Activated T-helper 9 cell treated with anti-CD3 and anti-CD28 coated beads, Interleukin-2, amount 50 U/mL, for 16 hours (primary cell): Measurements from ENCODE around the gene RINL.
"Not testable (repeated sequence)": the region's sequence is repeated elsewhere in the genome, so short reads cannot be mapped to it uniquely, and the experiment has no call there.

Experiments used
- DNase-seq: peaks from one replicate; pipeline ENCODE4 v3.0.0-alpha.2; 2020; ENCODE audit warnings: low read depth

Gene RINL

DNA sequence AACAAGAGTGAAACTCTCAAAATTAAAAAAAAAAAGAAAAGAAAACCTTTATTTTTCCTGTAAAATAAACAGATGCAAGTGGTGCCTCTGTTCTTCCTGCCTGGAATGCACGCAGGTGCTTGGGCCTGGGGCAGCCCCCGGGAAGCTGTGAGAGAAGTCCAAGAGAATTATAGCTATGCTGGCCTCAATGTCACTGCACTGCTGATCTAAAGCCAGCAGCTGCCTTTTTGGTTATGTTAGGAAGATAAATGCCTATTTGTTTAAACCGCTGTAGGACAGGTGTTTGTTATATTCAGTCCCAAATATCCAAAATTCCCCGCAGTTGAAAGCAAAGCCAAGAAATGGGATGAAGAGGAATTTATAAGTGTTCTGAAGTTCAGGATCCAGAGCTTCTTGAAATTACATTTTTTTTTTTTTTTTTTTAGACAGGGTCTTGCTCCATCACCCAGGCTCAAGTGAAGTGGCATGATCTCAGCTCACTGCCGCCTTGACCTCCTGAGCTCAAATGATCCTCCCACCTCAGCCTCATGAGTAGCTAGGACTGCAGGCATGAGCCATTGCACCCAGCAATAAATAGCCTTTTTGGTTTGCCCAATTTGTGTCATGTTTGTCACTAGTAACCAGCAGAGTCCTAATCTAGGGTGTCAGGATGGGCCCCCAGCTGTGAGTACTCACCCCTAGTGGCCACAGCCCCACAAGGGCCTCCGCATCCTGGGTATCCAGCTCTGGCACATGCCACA is 2.2 kb downstream of the RINL start:
- no peak for DNase-seq

DNA sequence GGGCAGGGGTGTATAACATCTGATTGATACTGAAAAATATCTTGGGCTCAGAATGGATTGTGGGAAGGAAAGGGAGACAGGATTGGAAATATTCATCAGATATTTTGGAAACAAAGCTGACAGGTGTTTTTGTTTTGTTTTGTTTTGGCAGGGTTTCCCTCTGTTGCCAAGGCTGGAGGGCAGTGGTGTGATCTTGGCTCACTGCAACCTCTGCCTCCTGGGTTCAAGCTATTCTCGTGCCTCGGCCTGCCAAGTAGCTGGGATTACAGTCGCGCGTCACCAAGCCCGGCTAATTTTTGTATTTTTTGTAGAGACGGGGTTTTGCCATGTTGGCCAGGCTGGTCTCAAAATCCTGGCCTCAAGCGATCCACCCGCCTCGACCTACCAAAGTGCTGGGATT is 4.7 kb downstream of the RINL start:
- DNase-seq, result not testable (repeated sequence)

DNA sequence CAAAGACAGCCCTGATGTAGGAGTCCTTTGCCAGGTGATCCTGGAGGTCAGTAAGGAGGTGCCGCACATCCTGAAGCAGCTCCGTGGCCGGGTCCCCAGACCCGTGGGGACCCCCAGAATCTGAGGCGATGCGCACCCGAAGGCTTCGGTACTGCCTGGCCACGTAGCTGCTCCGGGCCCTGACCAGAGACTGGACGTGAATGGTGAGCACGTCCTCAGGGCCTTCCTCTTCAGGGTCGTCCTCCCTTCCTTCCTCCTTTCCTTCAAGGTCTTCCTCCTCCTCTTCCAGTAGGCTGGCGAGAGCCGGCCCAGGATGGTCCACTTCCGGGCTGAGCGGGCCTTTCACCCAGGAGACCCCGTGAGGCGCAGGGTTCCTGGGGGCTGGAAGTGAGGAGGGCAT is 7.5 kb downstream of the RINL start:
- DNase-seq, result no peak

DNA sequence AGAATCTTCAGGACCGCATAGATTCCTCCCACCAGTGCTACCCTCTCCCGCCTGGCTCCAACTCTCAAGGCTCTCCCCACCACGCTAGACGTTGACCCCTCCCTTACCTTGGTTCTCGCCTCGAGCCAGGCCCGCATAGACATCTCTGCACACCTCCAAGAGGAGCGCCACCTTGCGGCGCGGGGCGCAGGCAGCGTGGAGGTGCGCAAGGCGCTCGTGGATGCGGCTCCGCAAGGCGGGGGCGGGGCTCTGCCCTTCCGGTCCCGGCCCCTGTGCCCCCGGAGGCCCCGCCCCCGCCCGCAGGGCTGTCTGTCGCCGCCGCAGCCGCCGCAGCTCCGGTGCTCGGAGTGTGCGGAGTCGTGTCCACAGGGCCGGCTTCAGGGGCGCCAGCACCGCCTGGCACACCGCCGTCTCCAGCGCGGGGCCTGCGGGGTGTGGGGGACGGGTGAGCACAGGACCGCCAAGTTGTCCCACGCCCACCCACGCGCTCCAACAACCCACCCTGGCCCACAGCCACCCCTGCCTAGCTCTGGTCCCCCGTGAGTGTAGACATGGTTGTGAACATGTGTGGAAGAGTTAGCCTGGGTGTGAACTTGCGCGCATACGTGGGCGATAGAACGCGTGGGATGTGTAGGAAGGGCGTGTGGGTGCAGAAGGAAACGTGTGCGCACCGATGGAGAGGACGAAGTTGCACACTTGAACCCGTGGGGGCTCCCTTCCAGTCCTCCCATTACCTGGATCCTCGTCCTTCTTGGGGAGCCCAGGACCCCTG is 8.1 kb downstream of the RINL start:
- peak; percentile 90 for DNase-seq

DNA sequence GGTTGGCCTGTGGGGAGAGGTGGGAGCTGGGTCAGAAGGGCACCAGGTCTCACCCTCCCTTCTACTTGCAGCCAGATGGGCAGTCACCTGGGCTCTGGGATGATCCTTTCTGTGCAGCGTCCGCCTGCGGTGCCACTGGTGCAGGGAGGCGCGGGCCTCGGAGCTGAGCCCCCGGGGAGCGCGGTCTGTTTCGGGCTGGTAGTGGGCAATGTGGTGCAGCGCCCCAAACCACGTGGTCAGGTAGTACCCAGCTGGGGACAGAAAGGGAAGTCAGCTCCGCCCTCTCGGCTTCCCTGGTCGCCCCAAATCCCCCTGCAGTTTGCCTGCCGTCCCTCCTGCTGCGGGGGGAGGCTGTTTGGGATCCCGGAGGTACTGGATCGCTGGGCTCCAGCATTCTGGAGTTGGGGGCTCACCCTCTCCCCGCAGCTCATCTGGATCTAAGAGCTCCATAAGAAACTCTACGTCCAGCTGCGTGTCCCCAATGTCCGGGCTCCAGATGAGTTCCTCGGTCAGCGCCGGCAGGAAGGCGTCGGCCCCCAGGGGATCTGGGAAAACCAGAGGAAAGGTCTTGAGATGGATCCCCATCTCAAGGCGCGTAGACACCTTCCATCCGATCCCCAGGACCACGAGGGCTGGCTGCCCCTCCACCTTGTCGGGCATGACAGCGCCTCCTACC is 8.8 kb downstream of the RINL start:
- no peak for DNase-seq

DNA sequence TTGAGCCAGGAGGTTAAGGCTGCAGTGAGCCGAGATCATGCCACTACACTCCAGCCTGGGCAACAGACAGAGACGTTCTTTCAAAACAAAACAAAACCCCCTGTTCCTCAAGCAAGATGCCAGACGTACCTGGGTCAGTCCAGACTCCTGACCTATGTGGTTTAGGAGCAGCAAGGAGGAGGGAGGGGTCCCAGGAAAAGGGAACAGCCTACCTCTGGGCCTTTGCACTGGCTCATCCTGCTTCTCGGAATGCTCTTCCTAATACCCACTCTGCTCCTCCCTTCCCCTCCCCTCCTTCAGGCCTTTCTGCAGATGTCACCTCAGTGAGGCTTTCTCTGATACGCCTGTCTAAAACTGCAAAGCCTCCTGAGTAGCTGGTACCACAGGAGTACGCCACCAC is 9.5 kb downstream of the RINL start:
- no peak for DNase-seq

DNA sequence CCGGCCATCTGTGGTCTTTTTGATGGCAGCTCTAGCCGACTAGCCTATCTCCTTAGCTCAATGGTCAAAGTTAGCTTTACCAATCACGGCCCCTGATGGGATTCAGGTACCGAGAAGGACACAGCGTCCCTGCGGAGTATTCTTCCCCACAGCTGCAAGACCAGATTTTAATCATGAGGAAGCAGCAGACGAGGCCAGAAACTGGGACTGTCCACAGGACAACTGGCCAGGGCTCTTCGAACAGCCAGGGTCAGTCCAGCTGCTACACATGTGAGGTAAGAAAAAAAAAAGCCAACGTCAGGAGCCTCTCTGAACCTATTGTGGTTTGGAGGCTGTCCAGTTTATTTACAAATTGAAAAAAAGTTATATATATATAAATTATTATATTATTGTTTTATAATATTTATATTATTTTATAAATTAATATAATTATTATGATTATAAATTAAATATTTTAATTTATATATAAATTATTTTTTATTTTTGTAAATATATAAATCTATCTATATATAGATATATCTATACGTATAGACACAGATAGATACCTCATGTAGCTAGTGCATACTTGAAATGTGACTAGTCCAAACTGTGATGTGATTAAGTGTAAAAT is 10.8 kb downstream of the RINL start:
- DNase-seq, result no peak

DNA sequence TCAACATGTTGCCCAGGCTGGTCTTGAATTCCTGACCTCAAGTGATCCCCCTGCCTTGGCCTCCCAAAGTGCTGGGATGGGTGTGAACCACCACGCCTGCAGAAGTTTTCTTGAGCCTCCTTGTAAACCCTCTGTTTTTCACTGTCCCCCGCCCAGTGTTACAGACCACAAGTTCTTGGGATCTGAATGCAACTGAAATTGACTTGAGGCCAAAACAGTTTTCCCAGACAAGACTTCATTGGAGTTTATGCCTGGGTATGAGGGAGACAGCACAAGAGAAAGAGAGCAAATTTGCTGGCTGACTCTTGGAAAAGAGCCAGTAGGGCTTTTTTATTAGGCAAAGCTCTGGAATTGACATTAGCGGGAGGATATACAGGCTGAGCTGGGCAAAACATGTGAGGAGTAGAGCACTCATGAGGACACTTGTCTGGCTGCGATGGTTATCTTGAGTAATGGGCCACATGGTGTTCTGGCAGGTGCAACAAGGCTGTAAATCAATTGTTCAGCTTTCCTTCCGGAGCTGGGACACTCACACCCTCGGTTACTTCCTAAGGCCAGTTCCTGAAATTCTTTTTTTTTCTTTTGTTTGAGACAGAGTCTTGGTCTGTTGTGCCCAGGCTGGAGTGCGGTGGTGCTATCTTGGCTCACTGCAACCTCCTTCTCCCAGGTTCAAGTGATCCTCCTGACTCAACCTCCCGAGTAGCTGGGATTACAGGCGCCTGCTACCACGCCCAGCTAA is 15.6 kb downstream of the RINL start:
- DNase-seq, result no peak

DNA sequence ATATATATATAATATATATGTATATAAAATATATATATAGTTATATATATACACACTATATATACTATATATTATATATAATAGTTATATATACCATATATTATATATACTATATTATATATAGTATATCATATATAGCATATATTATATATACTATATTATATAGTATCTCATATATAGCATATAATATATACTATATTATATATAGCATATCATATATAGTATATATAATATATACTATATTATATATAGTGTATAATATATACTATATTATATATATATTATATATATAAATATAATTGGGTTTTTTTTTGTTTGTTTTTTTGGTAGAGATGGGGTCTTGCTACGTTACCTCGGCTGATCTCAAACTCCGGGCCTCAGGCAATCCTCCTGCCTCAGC is 16.7 kb downstream of the RINL start:
- DNase-seq, result no peak

DNA sequence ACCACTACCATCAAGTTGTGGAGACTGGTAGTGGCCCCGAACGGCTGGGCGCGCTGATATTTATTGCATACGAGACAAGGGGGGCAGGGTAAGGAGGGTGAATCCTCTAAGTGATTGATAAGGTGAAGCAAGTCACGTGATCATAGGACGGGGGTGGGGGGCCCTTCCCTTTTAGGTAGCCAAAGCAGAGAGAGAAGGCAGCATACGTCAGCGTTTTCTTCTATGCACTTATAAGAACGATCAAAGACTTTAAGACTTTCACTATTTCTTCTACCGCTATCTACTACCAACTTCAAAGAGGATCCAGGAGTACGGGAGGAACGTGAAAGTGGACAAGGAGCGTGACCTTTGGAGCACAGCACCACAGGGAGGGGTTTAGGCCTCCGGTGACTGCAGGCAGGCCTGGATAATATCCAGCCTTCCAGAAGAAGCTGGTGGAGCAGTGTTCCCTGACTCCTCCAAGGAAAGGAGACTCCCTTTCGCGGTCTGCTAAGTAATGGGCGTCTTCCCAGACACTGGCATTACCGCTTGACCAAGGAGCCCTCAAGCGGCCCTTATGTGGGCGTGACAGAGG is 18.4 kb downstream of the RINL start:
- not testable (repeated sequence) for DNase-seq

DNA sequence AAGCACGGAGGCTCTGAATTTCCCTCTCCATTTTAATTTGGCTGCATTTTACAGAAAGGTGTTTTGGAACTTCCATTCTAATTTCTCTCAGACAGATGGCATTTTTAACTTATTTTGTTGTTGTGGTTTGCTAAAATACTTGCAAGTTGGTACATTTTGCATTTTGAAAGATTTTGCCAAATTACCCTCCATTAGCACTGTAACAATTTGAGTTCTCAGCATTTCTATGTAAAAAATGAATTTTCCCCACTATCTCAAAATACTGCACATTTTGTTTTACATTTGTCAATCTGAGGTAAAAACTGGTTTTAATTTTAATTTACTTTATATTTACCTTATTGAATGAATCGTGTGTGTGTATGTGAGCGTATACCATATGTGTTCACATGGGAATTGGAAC is 21.3 kb downstream of the RINL start:
- no peak for DNase-seq

DNA sequence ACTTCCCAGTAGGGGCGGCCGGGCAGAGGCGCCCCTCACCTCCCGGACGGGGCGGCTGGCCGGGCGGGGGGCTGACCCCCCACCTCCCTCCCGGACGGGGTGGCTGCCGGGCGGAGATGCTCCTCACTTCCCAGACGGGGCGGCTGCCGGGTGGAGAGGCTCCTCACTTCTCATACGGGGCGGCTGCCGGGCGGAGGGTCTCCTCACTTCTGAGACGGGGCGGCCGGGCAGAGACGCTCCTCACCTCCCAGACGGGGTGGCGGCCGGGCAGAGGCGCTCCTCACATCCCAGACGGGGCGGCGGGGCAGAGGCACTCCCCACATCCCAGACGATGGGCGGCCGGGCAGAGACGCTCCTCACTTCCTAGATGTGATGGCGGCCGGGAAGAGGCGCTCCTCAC is 22.3 kb downstream of the RINL start:
- DNase-seq, result not testable (repeated sequence)

DNA sequence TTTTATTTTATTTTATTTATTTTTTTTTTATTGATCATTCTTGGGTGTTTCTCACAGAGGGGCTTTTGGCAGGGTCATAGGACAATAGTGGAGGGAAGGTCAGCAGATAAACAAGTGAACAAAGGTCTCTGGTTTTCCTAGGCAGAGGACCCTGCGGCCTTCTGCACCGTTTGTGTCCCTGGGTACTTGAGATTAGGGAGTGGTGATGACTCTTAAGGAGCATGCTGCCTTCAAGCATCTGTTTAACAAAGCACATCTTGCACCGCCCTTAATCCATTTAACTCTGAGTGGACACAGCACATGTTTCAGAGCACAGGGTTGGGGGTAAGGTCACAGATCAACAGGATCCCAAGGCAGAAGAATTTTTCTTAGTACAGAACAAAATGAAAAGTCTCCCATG is 23.1 kb downstream of the RINL start:
- not testable (repeated sequence) for DNase-seq

DNA sequence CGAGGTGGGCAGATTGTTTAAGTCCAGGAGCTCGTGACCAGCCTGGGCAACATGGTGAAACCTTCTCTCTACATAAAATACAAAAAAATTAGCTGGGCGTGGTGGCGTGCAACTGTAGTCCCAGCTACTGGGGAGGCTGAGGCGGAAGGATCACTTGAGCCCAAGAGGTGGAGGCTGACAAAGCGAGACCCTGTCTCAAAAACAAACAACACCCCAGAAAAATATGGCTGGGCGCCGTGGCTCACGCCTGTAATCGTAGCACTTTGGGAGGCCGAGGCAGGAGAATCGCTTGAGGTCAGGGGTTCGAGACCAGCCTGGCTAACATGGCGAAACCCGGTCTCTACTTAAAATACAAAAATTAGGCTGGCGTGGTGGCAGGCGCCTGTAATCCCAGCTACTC is 24.9 kb downstream of the RINL start:
- no peak for DNase-seq

DNA sequence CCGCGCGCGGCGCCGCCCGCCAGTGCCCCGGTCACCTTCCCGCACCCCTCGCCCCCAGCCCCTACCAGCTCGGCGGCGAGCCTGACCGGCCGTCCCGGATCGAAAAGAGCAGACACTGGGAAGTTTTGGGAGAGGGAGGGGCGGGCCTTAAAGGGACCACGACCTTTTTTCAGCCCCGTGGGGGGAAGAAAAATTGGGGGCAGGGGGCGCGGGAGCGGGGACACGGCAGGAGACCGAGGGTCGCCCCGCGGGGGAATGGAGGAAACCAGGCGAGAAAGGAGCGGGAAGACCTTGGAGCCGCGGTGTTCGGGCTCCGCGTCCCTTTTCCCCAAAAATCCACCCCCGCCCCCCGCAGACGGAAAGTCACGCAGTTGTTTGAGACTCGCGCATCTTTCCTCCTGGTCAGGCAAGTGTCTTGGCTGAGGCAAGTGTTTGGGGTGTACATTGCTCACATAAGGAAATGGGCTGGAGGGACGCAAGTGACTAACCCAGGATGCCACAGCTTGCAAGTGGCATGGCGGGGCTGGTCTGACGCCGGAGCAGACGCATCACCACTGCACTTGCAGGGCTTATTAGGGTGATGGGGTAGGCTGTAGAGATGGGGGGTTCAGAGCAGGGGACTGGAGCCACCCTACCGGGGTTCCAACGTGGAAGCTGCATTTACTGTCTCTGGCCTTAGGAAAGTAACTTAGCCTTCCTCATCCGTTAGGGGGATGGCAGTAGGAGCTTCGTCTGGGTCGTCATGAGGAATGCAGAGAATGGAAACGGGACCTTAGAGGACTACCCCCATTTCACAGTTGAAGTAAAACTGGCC is 25.6 kb downstream of the RINL start:
- DNase-seq, result peak; percentile 49

DNA sequence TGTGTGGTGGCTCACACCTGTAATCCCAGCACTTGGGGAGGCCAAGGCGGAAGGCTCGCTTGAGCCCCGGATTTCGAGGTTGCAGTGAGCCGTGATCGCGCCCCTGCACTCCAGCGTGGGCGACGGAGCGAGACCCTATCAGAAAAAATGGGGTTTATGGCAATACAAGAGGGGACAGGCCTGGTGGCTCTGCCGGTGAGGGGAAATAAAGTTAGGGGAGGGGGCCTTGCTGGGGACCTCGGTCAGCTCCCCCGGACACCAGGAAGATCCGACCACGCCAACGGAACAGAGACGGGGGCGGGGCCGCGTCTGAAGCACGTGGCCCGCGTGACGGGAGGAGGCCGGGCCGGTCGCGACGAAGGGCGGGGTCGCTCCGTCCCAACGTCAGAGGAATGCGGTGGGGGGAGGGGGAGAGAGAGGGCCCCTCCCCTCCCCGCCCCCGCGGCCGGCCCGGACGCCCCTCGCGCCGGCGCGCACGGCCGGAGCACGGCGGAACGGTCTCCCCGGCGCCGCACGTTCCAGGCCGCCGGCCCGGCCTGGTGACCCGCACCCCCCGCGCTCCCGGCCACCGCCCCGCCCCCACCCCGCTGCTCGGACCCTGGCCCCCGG is 26.3 kb downstream of the RINL start:
- peak; percentile 85 for DNase-seq

DNA sequence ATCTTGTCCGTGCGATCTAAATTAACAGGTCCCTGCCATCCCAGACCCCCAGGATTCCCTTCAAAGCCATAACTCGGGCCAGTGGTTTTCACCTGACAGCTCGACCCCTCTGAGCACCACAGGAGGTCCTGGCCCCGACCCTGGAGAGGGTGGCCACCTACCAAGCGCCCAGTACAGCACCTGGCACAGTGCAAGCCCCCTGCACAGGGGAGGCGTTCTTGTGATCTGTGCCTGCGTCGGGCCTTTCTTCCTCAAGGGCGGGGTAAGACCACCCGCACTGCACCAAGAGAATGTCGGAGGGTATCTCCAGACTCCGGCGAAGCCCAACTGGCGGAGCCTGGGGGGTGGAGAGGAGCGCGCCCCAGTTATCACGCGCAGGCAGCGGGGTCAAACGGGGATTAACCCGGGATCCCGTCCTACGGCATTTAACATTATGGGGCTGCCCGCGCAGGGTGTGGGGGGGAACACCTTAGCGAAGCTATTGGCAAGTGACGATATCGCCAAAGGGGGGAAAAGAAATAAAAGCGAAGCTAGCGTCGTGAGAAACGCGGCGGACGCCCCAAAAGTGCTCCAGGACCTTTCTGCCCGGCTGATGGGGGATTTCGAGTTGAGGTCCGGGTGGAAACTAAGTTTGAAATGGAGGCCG is 27.0 kb downstream of the RINL start:
- DNase-seq, result no peak

DNA sequence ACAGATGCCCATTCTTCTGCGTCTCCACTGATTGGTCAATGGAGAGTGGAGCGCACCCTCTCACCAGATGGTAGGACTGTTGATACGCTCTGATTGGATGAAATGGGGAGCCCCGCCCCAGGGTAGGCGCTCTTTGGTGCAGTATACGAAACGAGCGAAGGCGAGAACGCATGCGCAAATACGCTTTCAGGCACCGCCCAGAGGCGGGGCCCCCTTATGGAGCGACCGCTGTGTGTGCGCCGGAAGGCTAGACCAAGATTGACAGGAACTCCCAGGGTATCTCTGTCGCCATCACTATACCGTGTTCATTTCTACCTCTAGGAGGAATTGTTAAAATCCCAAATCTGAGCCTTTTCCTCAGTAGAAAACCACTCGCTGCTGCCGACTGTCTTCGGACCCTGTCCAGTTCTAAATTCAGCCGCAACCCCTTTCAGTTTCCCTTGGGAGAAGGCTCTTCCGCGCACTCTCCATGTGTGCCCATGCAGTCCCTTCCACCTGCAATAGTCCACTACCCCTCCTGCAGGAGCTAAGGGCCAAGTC is 27.6 kb downstream of the RINL start:
- peak; percentile 98 for DNase-seq

DNA sequence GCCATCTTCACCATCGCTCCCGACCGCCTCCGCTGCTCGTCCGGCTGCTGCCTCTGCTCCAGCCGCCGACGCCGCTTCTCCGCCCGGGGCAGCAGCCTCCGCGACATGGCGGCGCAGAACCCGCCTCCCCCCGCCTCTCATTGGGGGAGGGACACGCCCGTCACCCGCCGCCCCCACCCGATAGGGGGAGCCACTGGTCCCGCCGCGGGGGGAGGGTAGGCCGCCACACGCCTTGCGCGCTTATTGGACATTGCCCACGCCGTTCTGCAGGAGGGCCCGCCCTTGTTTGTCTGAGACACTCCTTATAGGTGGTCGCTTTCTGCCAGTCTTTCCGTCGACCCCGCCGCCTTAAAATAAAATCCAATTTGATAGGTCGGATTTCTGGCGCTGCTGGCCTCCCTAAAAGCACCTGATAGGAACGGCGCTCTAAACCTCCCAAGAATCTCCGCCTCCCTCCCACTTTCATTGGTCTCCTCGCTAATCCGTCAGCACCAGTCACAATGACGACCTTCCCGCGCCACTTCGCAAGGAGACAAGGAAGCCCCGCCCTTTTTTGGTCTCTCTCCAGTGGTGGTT is 28.1 kb downstream of the RINL start, which contains the start of gene HNRNPL:
Gene HNRNPL (minus strand): TSS at position 127 of the 576 bp plus-strand sequence. CDS start 20 bp downstream, at position 107.
- peak; percentile 99 for DNase-seq
